Calu3 (cell line): Measurements from ENCODE around the gene LMTK2. TPM values are rescaled to one million over a fixed set of nuclear protein-coding genes. Genes with fewer than 3 reads are reported as not detected.

ENCODE experiments used
- BruUV-seq: library from RNA; stranded (reverse); fragments of 400-500 nt; replicated peaks from 2 replicates; lab custom pipeline; 2021; lab: Mats Ljungman, UMichigan
- CTCF ChIA-PET: fragments of 300-600 bp; sonication (Branson Sonifier 250); formaldehyde crosslinking; loops from one replicate; lab custom pipeline; 2022; ENCODE audit warnings: antibody characterized with exemption; lab: Charles Lee
- DNase-seq: peaks from one replicate; pipeline ENCODE4 v3.0.0; 2022
- H3K27ac Mint-ChIP-seq: one replicate; pipeline ENCODE4 v1.8.0; 2022; ENCODE audit warnings: mixed read lengths; ENCODE audit not compliant: unreplicated experiment
- H3K27me3 Mint-ChIP-seq: one replicate; pipeline ENCODE4 v1.8.0; 2022; ENCODE audit warnings: mixed read lengths; ENCODE audit not compliant: unreplicated experiment
- H3K36me3 Mint-ChIP-seq: one replicate; pipeline ENCODE4 v1.8.0; 2022; ENCODE audit warnings: mild to moderate bottlenecking, moderate library complexity, mixed read lengths; ENCODE audit not compliant: insufficient read depth, unreplicated experiment
- H3K4me1 Mint-ChIP-seq: one replicate; pipeline ENCODE4 v1.8.0; 2022; ENCODE audit warnings: mild to moderate bottlenecking, low read depth, mixed read lengths; ENCODE audit not compliant: unreplicated experiment
- H3K4me3 Mint-ChIP-seq: one replicate; pipeline ENCODE4 v1.8.0; 2022; ENCODE audit warnings: mild to moderate bottlenecking, low read depth, moderate library complexity, mixed read lengths; ENCODE audit not compliant: unreplicated experiment
- H3K9me3 Mint-ChIP-seq: one replicate; pipeline ENCODE4 v1.8.0; 2022; ENCODE audit warnings: low read depth, mixed read lengths; ENCODE audit not compliant: unreplicated experiment
- CTCF ChIP-seq: fragments of 200-600 bp; IDR thresholded peaks from one replicate; pipeline ENCODE4 v1.8.0; 2022; ENCODE audit warnings: antibody characterized with exemption; ENCODE audit not compliant: unreplicated experiment
- intact Hi-C: fragments of 100-400 bp; cut with micrococcal nuclease; formaldehyde crosslinking; loops from one replicate; pipeline ENCODE4 v1.10.0; 2022; ENCODE audit not compliant: unreplicated experiment
- total RNA-seq: library from RNA; stranded (reverse); gene quantifications from 2 replicates; pipeline ENCODE4 v1.2.3, GENCODE V29; 2022

Gene LMTK2
- total RNA-seq, 1 experiment from 2014 or later, result 29.9 TPM

GRCh38 chr7:98133621-98134303, 27.1 kb downstream of the LMTK2 start:
- Mint-ChIP-seq H3K4me1 (peaks cover 56% of the 10 kb centered on the region), H3K9me3 (no peaks in the 10 kb centered on the region), H3K4me3 (peak overlapping the region; percentile 3), H3K27me3 (no peaks in the 10 kb centered on the region), H3K27ac (peak overlapping the region; percentile 28), H3K36me3 (peaks cover 6% of the 10 kb centered on the region)
- CTCF ChIA-PET, result interaction anchor here (1.0 to 1.4 kb wide), 3 partner anchors 23 to 112 kb away, joined by 3 to 4 read pairs (median 3); no protein-coding TSS in a partner anchor
- intact Hi-C loops, result loop anchor here (1.0 kb wide), 1 partner anchor 23 kb away; no protein-coding TSS in a partner anchor
- no TSS peak for BruUV-seq
- peak; percentile 6 for DNase-seq
- no peak for TF ChIP-seq CTCF

GRCh38 chr7:98134420-98135228, 28.0 kb downstream of the LMTK2 start:
- BruUV-seq, result no TSS peak
- Mint-ChIP-seq H3K27ac (peak overlapping the region; percentile 28), H3K4me1 (peaks cover 53% of the 10 kb centered on the region), H3K27me3 (no peaks in the 10 kb centered on the region), H3K4me3 (peak overlapping the region; percentile 3), H3K36me3 (peaks cover 6% of the 10 kb centered on the region), H3K9me3 (no peaks in the 10 kb centered on the region)
- DNase-seq, result no peak
- CTCF ChIA-PET, result interaction anchor here (1.0 to 1.4 kb wide), 4 partner anchors 24 to 113 kb away, joined by 3 to 4 read pairs (median 4); no protein-coding TSS in a partner anchor
- intact Hi-C loops, result no loop called here
- TF ChIP-seq CTCF, result no peak

- no peak overlapping the region for H3K27ac Mint-ChIP-seq
Observed at GRCh38 chr7:98135984-98136383, 29.3 kb downstream of the LMTK2 start.

More at GRCh38 chr7:98135984-98136383, 29.3 kb downstream of the LMTK2 start:
- Mint-ChIP-seq H3K9me3 (no peaks in the 10 kb centered on the region), H3K4me3 (no peak overlapping the region), H3K36me3 (peaks cover 6% of the 10 kb centered on the region), H3K27me3 (no peaks in the 10 kb centered on the region), H3K4me1 (peaks cover 40% of the 10 kb centered on the region)
- CTCF ChIA-PET, result no interaction called here
- no peak for DNase-seq
- TF ChIP-seq CTCF, result no peak
- intact Hi-C loops, result no loop called here
- BruUV-seq, result no TSS peak
